ENCODE measurements around the gene MBD3.

Gene MBD3

GRCh38 chr19:1579222-1579621 is 13.4 kb downstream of the MBD3 start:
- H3K4me2 ChIP-seq (ENCODE audit: low read length), result no peak overlapping the region
- H3K9ac ChIP-seq (ENCODE audit: low read length), result no peak overlapping the region
- peaks cover 2% of the 10 kb centered on the region; the same call in 1 of the 2 replicates for H3K79me2 ChIP-seq (ENCODE audit: low read length)
- H2AFZ ChIP-seq (ENCODE audit: low read depth, low read length), result no peak overlapping the region
- peaks cover 49% of the 10 kb centered on the region for H3K36me3 ChIP-seq (replicated peaks; ENCODE audit: low read depth, low read length)
- H3K4me3 ChIP-seq (ENCODE audit: low read length), result no peak overlapping the region
- no peaks in the 10 kb centered on the region for H4K20me1 ChIP-seq (ENCODE audit: insufficient read depth, low read length)
- H3K27ac ChIP-seq (ENCODE audit: low read length), result no peak overlapping the region
- no peaks in the 10 kb centered on the region for H3K27me3 ChIP-seq (ENCODE audit: low read depth, low read length)
- TF ChIP-seq EZH2phosphoT487 (IDR thresholded peaks at IDR 0.05; ENCODE audit: low read depth), result no peak
- TF ChIP-seq, protein P1, sequence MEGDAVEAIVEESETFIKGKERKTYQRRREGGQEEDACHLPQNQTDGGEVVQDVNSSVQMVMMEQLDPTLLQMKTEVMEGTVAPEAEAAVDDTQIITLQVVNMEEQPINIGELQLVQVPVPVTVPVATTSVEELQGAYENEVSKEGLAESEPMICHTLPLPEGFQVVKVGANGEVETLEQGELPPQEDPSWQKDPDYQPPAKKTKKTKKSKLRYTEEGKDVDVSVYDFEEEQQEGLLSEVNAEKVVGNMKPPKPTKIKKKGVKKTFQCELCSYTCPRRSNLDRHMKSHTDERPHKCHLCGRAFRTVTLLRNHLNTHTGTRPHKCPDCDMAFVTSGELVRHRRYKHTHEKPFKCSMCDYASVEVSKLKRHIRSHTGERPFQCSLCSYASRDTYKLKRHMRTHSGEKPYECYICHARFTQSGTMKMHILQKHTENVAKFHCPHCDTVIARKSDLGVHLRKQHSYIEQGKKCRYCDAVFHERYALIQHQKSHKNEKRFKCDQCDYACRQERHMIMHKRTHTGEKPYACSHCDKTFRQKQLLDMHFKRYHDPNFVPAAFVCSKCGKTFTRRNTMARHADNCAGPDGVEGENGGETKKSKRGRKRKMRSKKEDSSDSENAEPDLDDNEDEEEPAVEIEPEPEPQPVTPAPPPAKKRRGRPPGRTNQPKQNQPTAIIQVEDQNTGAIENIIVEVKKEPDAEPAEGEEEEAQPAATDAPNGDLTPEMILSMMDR (IDR thresholded peaks at IDR 0.05; ENCODE audit: low read depth, low read length), result no peak
- no peaks in the 10 kb centered on the region for H3K9me3 ChIP-seq (ENCODE audit: insufficient read depth, low read length)
- H3K4me1 ChIP-seq (ENCODE audit: low read length), result no peaks in the 10 kb centered on the region

GRCh38 chr19:1577929-1578618 is 14.6 kb downstream of the MBD3 start:
- Histone ChIP-seq H3K36me3 (replicated peaks; ENCODE audit: low read depth, low read length) (peaks cover 42% of the 10 kb centered on the region), H3K4me2 (ENCODE audit: low read length) (no peak overlapping the region), H3K9ac (ENCODE audit: low read length) (no peak overlapping the region), H2AFZ (ENCODE audit: low read depth, low read length) (no peak overlapping the region), H3K4me3 (ENCODE audit: low read length) (no peak overlapping the region), H4K20me1 (ENCODE audit: insufficient read depth, low read length) (no peaks in the 10 kb centered on the region), H3K79me2 (ENCODE audit: low read length) (no peaks in the 10 kb centered on the region), H3K9me3 (ENCODE audit: insufficient read depth, low read length) (no peaks in the 10 kb centered on the region), H3K4me1 (ENCODE audit: low read length) (no peaks in the 10 kb centered on the region), H3K27ac (ENCODE audit: low read length) (no peak overlapping the region), H3K27me3 (ENCODE audit: low read depth, low read length) (no peaks in the 10 kb centered on the region)
- TF ChIP-seq, protein P1 (IDR thresholded peaks at IDR 0.05; ENCODE audit: low read depth, low read length), result no peak
- no peak for TF ChIP-seq EZH2phosphoT487 (IDR thresholded peaks at IDR 0.05; ENCODE audit: low read depth)

GRCh38 chr19:1577090-1577928 is 15.4 kb downstream of the MBD3 start:
- no peaks in the 10 kb centered on the region for H3K79me2 ChIP-seq (ENCODE audit: low read length)
- H3K4me2 ChIP-seq (ENCODE audit: low read length), result no peak overlapping the region
- no peaks in the 10 kb centered on the region for H3K9me3 ChIP-seq (ENCODE audit: insufficient read depth, low read length)
- no peak overlapping the region for H2AFZ ChIP-seq (ENCODE audit: low read depth, low read length)
- H3K36me3 ChIP-seq (replicated peaks; ENCODE audit: low read depth, low read length), result peaks cover 37% of the 10 kb centered on the region
- H4K20me1 ChIP-seq (ENCODE audit: insufficient read depth, low read length), result no peaks in the 10 kb centered on the region
- H3K4me1 ChIP-seq (ENCODE audit: low read length), result no peaks in the 10 kb centered on the region
- no peaks in the 10 kb centered on the region for H3K27me3 ChIP-seq (ENCODE audit: low read depth, low read length)
- TF ChIP-seq, protein P1 (IDR thresholded peaks at IDR 0.05; ENCODE audit: low read depth, low read length), result no peak
- TF ChIP-seq EZH2phosphoT487 (IDR thresholded peaks at IDR 0.05; ENCODE audit: low read depth), result no peak
- H3K4me3 ChIP-seq (ENCODE audit: low read length), result no peak overlapping the region
- no peak overlapping the region for H3K27ac ChIP-seq (ENCODE audit: low read length)
- no peak overlapping the region for H3K9ac ChIP-seq (ENCODE audit: low read length)

All from OCI-LY3 (cell line).